Activated CD4-positive, alpha-beta T cell treated with anti-CD3 and anti-CD28 coated beads, Interleukin-2, amount 10 ng/mL, durations not matched to agents 7 days and 5 days (primary cell): ENCODE results near the gene SASH1. TPM values are rescaled to one million over a fixed set of nuclear protein-coding genes. Genes with fewer than 3 reads are reported as not detected.
"Not testable (repeated sequence)": the region's sequence is repeated elsewhere in the genome, so short reads cannot be mapped to it uniquely, and the experiment has no call there.

Experiments used
- CTCF ChIA-PET: fragments of 350-600 bp; sonication (Branson Sonifier 250); formaldehyde crosslinking; loops from one replicate; lab custom pipeline; 2021; ENCODE audit warnings: antibody characterized with exemption; lab: Charles Lee
- POLR2A ChIA-PET: fragments of 350-600 bp; sonication (Branson Sonifier 250); formaldehyde crosslinking; loops from one replicate; lab custom pipeline; 2021; ENCODE audit warnings: antibody characterized with exemption; lab: Charles Lee
- DNase-seq: peaks from one replicate; pipeline ENCODE4 v3.0.0-alpha.2; 2020
- H3K27ac Mint-ChIP-seq: one replicate; pipeline ENCODE4 v1.8.0; 2021; ENCODE audit warnings: mild to moderate bottlenecking, moderate library complexity, mixed read lengths
- H3K27me3 Mint-ChIP-seq: one replicate; pipeline ENCODE4 v1.8.0; 2021; ENCODE audit warnings: mixed read lengths
- H3K36me3 Mint-ChIP-seq: one replicate; pipeline ENCODE4 v1.8.0; 2021; ENCODE audit warnings: low read depth, mixed read lengths
- H3K4me1 Mint-ChIP-seq: one replicate; pipeline ENCODE4 v1.8.0; 2021; ENCODE audit warnings: mixed read lengths
- H3K4me3 Mint-ChIP-seq: one replicate; pipeline ENCODE4 v1.8.0; 2021; ENCODE audit warnings: mild to moderate bottlenecking, moderate library complexity, mixed read lengths
- H3K9me3 Mint-ChIP-seq: one replicate; pipeline ENCODE4 v1.8.0; 2021; ENCODE audit warnings: mixed read lengths
- total RNA-seq, 2 experiments: library from RNA; stranded (reverse); gene quantifications; one replicate each; pipeline ENCODE4 v1.2.3, GENCODE V29; 2021

Gene SASH1
- total RNA-seq, 2 experiments from 2014 or later = 0.47 to 0.50 TPM

DNA sequence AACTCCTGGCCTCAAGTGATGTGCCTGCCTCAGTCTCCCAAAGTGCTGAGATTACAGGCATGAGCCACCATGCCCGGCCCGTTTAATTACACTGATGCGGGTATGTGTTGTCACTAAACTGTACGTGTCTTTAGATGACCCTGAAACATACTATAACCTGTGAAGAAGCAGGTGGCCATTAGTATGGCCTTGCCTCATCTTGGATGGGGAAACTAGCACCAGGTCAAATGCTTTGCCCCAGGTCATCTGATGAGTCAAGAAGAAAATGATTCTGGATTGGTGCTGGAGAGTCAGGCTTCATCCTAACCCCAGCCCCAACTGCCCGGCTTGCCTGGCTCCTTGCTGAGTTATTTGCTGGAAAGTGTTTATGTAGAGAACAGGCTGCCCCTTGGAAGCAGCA lies 2.9 kb upstream of the SASH1 start:
- H3K36me3 Mint-ChIP-seq = no peaks in the 10 kb centered on the region
- no peak overlapping the region for H3K4me3 Mint-ChIP-seq
- CTCF ChIA-PET = no interaction called here
- H3K9me3 Mint-ChIP-seq = no peaks in the 10 kb centered on the region
- DNase-seq = no peak
- POLR2A ChIA-PET = no interaction called here
- H3K4me1 Mint-ChIP-seq = peaks cover 17% of the 10 kb centered on the region
- H3K27ac Mint-ChIP-seq = no peak overlapping the region
- peaks cover 28% of the 10 kb centered on the region for H3K27me3 Mint-ChIP-seq

DNA sequence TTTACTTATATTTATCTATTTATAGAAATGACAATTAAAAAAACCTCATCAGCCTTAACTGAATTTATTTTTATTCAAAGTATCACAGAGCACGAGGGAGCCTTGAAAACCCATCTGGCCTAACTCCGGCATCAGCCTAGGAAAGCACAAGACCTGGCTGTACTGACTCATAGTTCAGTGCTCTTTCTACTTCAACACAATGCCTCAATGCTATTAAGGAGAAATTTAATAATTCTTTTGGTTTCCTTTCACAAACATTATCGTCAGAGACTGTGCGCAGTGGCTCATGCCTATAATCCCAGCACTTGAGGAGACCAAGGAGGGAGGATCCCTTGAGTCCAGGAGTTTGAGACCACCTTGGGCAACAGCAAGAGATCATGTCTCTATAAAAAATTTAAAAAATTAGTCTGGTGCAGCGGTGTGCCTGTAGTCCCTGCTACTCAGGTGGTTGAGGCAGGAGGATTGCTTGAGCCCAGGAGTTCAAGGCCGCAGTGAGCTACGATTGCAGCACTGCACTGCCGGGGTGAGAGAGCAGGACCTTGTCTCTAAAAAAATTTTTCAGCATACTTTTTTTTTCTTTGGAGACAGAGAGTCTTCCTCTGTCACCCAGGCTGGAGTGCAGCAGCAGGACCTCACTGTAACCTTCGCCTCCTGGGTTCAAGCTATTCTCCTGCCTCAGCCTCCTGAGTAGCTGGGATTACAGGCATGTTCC lies 1.9 kb upstream of the SASH1 start:
- no peak for DNase-seq
- H3K27ac Mint-ChIP-seq = no peak overlapping the region
- H3K27me3 Mint-ChIP-seq = peaks cover 37% of the 10 kb centered on the region
- CTCF ChIA-PET = no interaction called here
- H3K36me3 Mint-ChIP-seq = no peaks in the 10 kb centered on the region
- POLR2A ChIA-PET = no interaction called here
- H3K4me1 Mint-ChIP-seq = peaks cover 17% of the 10 kb centered on the region
- H3K9me3 Mint-ChIP-seq = no peaks in the 10 kb centered on the region
- H3K4me3 Mint-ChIP-seq = no peak overlapping the region

DNA sequence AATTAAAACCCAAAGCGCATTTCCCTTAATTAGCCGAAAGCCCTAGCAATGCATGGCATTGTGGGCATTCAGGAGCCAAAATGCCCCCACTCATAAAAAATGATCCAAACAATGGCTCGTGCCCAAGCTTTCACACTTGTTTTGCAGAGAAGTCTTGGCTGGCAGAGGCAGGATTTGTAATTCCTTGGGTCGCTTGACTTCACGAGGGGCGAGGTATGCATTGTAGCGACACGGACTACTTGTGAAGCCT lies 613 bp upstream of the SASH1 start:
- Mint-ChIP-seq H3K9me3 (no peaks in the 10 kb centered on the region), H3K27ac (no peak overlapping the region), H3K27me3 (peaks cover 48% of the 10 kb centered on the region), H3K4me3 (peak overlapping the region; percentile 70), H3K36me3 (no peaks in the 10 kb centered on the region), H3K4me1 (peaks cover 17% of the 10 kb centered on the region)
- POLR2A ChIA-PET = no interaction called here
- CTCF ChIA-PET = no interaction called here
- no peak for DNase-seq

DNA sequence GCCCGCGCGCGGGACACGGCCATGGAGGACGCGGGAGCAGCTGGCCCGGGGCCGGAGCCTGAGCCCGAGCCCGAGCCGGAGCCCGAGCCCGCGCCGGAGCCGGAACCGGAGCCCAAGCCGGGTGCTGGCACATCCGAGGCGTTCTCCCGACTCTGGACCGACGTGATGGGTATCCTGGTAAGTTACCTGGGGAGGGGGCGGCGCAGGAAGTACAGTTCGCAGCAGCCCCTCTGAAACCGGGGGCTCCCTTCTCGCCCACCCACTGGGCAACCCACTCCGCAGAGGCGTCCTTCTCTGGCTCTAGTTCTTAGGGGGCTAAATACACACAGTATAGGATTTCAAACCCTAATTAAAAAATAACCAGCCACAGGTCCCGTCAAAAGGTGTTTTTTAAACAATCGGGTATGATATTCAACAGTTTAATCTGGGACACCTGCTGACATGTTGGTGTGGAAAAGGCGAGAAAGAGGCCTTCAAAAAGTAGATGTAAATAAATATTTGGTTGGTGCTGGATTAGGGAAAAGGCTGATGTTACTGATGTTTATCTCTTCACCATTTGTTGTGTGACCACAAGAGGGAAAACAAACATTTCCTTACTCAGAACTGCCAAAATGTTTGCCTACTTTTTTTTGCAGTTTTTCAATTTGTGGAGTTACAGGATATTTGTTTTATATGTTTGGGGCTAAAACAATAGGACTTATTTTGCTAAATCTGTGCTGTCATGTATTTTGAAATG lies 577 bp downstream of the SASH1 start:
- no peak for DNase-seq
- H3K27me3 Mint-ChIP-seq = peaks cover 56% of the 10 kb centered on the region
- CTCF ChIA-PET = no interaction called here
- H3K27ac Mint-ChIP-seq = no peak overlapping the region
- H3K9me3 Mint-ChIP-seq = no peaks in the 10 kb centered on the region
- POLR2A ChIA-PET = no interaction called here
- H3K36me3 Mint-ChIP-seq = no peaks in the 10 kb centered on the region
- peaks cover 17% of the 10 kb centered on the region for H3K4me1 Mint-ChIP-seq
- peak overlapping the region; percentile 54 for H3K4me3 Mint-ChIP-seq

DNA sequence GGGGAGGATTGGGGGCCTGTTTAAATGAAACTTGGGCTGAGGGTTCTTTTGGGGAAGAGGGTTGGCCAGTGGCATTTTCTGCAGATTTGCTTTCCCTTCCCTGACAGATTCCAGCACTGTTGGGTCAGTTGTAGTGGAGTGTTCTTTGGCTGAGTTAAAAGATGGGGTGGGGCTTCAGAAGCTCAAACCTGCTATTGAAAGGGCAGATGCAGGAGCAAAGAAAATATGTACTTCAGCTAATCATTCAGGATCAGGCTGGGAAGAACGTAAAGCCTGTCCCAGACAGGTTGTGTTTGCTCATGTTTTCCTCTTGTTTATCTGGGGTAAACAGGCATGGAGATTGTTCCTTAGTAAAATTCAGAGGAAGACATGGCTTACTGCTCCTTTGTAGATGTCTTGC lies 2.5 kb downstream of the SASH1 start:
- Mint-ChIP-seq H3K9me3 (no peaks in the 10 kb centered on the region), H3K4me3 (no peak overlapping the region), H3K36me3 (no peaks in the 10 kb centered on the region), H3K27ac (no peak overlapping the region), H3K27me3 (peaks cover 58% of the 10 kb centered on the region), H3K4me1 (peaks cover 17% of the 10 kb centered on the region)
- no peak for DNase-seq
- POLR2A ChIA-PET = no interaction called here
- CTCF ChIA-PET = no interaction called here

DNA sequence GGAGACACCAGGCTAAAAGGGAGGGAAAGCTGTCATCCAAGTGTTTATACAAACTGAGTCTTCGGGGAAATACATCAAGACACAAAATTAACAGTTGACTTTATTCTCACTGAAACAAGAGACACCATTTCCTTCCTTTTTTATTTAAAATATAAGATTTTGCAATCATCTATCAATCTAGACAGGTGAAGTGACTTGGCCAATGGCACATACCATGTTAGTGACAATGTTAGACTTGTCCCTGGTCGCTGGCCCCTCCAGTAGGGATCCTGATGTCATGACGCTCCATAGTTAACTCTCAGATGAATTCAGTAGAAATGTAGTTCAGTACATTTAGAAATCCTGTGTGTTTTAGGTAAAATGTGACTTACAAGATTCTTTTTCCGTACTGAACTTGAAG lies 2.9 kb downstream of the SASH1 start:
- H3K27me3 Mint-ChIP-seq = peaks cover 58% of the 10 kb centered on the region
- CTCF ChIA-PET = no interaction called here

DNA sequence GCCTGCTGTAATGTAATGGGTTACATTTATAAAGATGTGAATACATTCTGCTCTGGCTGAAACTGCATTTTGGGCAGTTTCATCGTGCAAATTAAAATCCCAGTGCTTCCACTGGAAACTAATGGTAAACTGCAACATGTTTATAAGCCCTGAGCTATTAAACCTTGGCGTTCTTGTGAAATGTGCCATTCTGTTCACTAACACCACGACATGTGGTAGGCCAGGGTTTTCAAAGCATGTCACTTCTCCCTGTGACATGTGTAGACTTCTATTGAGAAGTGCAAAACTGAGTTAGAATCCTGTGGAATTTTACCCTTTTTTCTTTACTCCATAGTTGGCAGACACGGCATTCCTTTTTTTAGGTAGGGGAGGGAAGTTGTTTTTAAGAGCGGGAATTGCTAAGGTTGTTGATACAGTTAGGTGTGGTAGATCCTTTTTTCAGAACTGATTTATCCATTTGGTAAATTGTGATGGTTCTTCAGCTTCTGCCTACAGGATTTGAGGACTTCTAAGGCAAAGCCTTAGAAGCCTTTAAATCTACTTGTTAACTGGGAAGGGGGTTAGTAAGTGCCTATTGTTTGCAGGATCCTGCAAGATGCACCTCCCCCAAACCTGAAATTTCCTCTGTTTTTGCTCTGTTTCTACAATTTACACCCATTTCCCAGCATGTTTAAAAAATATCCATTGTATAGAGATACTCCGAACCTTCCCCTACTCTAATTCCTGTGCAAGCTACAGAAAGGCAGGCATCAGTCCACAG lies 4.2 kb downstream of the SASH1 start:
- POLR2A ChIA-PET = no interaction called here
- Mint-ChIP-seq H3K9me3 (no peaks in the 10 kb centered on the region), H3K27me3 (peaks cover 59% of the 10 kb centered on the region), H3K27ac (no peak overlapping the region), H3K36me3 (no peaks in the 10 kb centered on the region), H3K4me1 (peaks cover 15% of the 10 kb centered on the region), H3K4me3 (no peak overlapping the region)
- CTCF ChIA-PET = no interaction called here
- DNase-seq = no peak

More for the DNA sequence above, 2.9 kb downstream of the SASH1 start:
- POLR2A ChIA-PET = no interaction called here
- H3K9me3 Mint-ChIP-seq = no peaks in the 10 kb centered on the region
- H3K27ac Mint-ChIP-seq = no peak overlapping the region
- DNase-seq = no peak
- H3K4me1 Mint-ChIP-seq = peaks cover 17% of the 10 kb centered on the region
- no peak overlapping the region for H3K4me3 Mint-ChIP-seq
- no peaks in the 10 kb centered on the region for H3K36me3 Mint-ChIP-seq

DNA sequence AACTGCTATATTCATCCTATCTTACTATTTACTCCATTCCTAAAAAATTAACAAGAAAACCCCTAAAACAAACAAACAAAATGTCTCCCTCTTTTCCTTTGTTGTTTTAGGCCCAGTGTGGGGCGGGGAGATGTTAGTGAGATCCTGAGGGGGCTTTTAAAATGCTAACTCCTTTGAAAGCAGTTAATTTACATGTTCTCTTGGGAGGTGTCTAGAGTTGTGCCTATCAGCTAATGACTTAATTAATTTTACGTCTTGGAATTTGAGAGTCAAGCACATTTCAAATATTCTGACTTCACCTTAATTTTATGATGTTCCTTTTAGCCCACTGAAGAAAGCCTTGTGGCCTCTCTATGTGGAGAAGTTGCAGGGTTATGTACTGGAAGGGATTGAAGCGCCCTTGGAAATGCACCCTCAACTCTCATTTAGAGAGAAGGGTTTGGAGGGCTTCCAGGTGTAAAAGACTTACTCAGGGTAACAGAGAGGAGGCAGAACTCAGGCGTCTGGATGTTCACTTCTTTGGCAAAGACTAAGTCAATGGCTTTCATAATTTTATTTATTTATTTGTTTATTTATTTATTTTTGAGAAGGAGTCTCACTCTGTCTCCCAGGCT lies 4.9 kb downstream of the SASH1 start:
- H3K27me3 Mint-ChIP-seq = peaks cover 52% of the 10 kb centered on the region
- CTCF ChIA-PET = no interaction called here
- DNase-seq = no peak
- H3K4me1 Mint-ChIP-seq = peaks cover 8% of the 10 kb centered on the region
- no peaks in the 10 kb centered on the region for H3K9me3 Mint-ChIP-seq
- no peaks in the 10 kb centered on the region for H3K36me3 Mint-ChIP-seq
- POLR2A ChIA-PET = no interaction called here
- H3K4me3 Mint-ChIP-seq = no peak overlapping the region
- no peak overlapping the region for H3K27ac Mint-ChIP-seq

DNA sequence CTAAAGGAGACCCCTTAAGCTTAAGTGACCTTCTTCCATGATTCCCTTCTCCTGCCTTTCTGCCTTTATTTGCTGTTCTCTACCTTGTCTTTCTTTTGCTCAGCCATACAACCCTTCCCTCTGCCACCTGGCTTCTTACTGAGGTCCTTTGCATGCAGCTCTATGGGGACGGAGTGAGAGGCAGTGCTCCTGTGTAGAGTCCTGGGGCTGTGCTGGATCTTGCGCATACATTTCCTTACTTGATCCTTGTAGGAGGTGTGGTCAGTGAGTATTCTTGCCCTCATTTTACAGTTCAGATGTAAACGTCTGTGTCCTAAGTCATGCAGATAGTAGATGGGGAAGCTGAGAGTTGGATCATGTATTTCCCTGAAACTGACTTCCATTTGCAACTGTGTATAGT lies 5.7 kb downstream of the SASH1 start:
- no peak for DNase-seq
- H3K27ac Mint-ChIP-seq = no peak overlapping the region
- no peaks in the 10 kb centered on the region for H3K36me3 Mint-ChIP-seq
- H3K27me3 Mint-ChIP-seq = peaks cover 47% of the 10 kb centered on the region
- ChIA-PET CTCF (no interaction called here), POLR2A (no interaction called here)
- H3K4me3 Mint-ChIP-seq = no peak overlapping the region
- peaks cover 6% of the 10 kb centered on the region for H3K4me1 Mint-ChIP-seq
- no peaks in the 10 kb centered on the region for H3K9me3 Mint-ChIP-seq

DNA sequence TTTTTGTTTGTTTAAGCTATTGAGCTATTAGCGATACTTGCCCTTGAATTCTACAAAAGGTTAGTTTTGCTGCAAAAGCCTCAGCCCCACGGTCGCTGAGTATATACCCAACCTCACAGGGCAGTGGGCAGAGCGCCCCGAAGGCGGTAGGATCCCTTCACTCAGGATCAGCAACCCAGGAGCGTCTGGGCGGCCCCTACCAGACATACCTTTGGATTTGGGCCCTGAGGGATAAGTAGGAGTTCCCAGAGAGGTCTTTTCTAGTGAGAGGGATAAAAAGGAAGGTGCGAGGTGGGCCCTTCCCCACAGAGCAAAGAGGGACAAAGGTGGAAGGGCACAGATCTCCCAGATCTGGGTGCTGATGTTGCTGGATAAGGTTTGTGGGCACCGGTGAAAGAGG lies 6.1 kb downstream of the SASH1 start:
- peaks cover 2% of the 10 kb centered on the region for H3K4me1 Mint-ChIP-seq
- no peak overlapping the region for H3K27ac Mint-ChIP-seq
- no peaks in the 10 kb centered on the region for H3K9me3 Mint-ChIP-seq
- no peak for DNase-seq
- no peak overlapping the region for H3K4me3 Mint-ChIP-seq
- ChIA-PET CTCF (no interaction called here), POLR2A (no interaction called here)
- peaks cover 43% of the 10 kb centered on the region for H3K27me3 Mint-ChIP-seq
- H3K36me3 Mint-ChIP-seq = no peaks in the 10 kb centered on the region

DNA sequence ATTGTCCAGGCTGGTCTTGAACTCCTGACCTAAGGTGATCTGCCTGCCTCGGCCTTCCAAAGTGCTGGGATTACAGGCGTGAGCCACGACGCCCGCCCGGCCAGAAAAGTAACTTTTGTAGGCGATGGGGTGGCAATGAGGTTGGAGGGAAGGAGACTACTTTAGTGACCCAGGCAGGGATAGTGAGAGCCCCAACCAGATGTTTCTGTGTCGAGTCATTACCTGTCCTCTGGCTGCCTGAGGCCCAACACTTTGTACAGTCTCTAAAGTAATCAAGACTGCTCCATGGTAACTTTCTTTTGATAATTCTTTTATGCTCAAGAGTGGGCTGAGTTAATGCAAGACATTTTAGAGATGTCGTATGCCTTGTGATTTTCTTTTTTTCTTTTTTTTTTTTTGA lies 6.8 kb downstream of the SASH1 start:
- ChIA-PET POLR2A (no interaction called here), CTCF (no interaction called here)
- no peaks in the 10 kb centered on the region for H3K36me3 Mint-ChIP-seq
- DNase-seq = no peak
- no peaks in the 10 kb centered on the region for H3K4me1 Mint-ChIP-seq
- no peaks in the 10 kb centered on the region for H3K9me3 Mint-ChIP-seq
- no peak overlapping the region for H3K27ac Mint-ChIP-seq
- peaks cover 37% of the 10 kb centered on the region for H3K27me3 Mint-ChIP-seq
- no peak overlapping the region for H3K4me3 Mint-ChIP-seq

DNA sequence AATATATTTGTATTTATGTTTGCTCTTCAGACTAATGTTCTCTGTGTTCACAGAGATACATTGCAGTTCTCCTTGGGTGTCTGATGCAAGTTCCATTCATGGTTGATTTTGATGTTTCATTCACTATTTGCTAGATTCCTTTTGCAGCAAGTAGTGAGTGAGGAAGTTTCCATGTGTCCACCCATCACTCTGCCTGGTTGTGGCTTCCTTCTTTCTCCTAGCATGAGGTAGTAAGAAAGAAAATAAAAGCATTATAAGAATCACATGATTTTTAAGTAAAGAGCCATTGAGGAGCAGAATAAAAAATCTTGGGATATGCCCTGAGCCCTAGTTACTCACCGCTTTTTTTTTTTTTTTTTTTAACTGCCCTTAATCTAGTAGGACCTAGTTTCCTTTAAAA lies 8.7 kb downstream of the SASH1 start:
- Mint-ChIP-seq H3K9me3 (no peaks in the 10 kb centered on the region), H3K36me3 (no peaks in the 10 kb centered on the region), H3K4me3 (no peak overlapping the region), H3K4me1 (no peaks in the 10 kb centered on the region), H3K27me3 (peaks cover 24% of the 10 kb centered on the region), H3K27ac (no peak overlapping the region)
- CTCF ChIA-PET = no interaction called here
- DNase-seq = no peak
- POLR2A ChIA-PET = no interaction called here

DNA sequence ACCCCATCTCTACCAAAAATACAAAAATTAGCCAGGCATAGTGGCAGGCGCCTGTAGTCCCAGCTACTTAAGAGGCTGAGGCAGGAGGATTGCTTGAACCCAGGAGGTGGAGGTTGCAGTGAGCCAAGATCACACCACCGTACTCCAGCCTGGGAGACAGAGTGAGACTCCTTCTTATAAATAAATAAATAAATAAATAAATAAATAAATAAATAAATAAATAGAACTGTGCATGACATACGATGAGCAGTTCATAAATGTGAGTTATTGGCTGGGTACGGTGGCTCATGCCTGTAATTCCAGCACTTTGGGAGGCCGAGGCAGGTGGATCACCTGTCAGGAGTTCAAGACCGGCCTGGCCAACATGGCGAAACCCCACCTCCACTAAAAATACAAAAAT lies 9.8 kb downstream of the SASH1 start:
- H3K27ac Mint-ChIP-seq, CTCF ChIA-PET: not testable (repeated sequence)

More for the DNA sequence above, 9.8 kb downstream of the SASH1 start:
- H3K4me3 Mint-ChIP-seq, H3K4me1 Mint-ChIP-seq, DNase-seq, H3K9me3 Mint-ChIP-seq, H3K36me3 Mint-ChIP-seq, POLR2A ChIA-PET: not testable (repeated sequence)
- H3K27me3 Mint-ChIP-seq = peaks cover 21% of the 10 kb centered on the region
